A549 (cell line): Measurements from ENCODE around the gene COLEC12.

Source experiments
- BHLHE40 ChIP-seq: IDR thresholded peaks from 2 replicates; pipeline ENCODE4 v1.6.1; 2012; ENCODE audit warnings: low read depth, low read length, inconsistent platforms
- CEBPB ChIP-seq, 2 experiments: fragments of >200 bp in 1 of 2; sonication (Bioruptor Twin) in 1 of 2; formaldehyde crosslinking in 1 of 2; IDR thresholded peaks; 2 replicates each; pipeline ENCODE4 v1.6.1; 2012 to 2016
- CHD4 ChIP-seq: fragments of 200-600 bp; sonication (generic); IDR thresholded peaks from 2 replicates; pipeline ENCODE4 v1.6.1; 2016; ENCODE audit warnings: antibody characterized with exemption, mild to moderate bottlenecking, borderline replicate concordance
- EHMT2 ChIP-seq: fragments of 200-600 bp; sonication (generic); IDR thresholded peaks from 2 replicates; pipeline ENCODE4 v1.6.1; 2016; ENCODE audit warnings: antibody characterized with exemption, low read depth, mild to moderate bottlenecking, moderate library complexity
- EP300 ChIP-seq, 2 experiments: fragments of >200 bp; sonication (Bioruptor Twin); formaldehyde crosslinking; IDR thresholded peaks; 2 replicates in 1 of 2; 3 replicates in 1 of 2; pipeline ENCODE4 v1.6.1; 2016 to 2017
- FOSL2 ChIP-seq, 2 experiments: fragments of 450-650 bp in 1 of 2; fragments of >200 bp in 1 of 2; sonication (Bioruptor Twin) in 1 of 2; formaldehyde crosslinking; IDR thresholded peaks; 2 replicates each; pipeline versions ENCODE4 v1.5.0 to v1.6.1; 2016 to 2020; ENCODE audit warnings: mild to moderate bottlenecking in 1 of 2, moderate library complexity in 1 of 2
- JUN ChIP-seq, 2 experiments: fragments of >200 bp; sonication (Bioruptor Twin); formaldehyde crosslinking; IDR thresholded peaks; 2 replicates in 1 of 2; 3 replicates in 1 of 2; pipeline ENCODE4 v1.6.1; 2016 to 2017
- JUNB ChIP-seq: fragments of >200 bp; sonication (Bioruptor Twin); formaldehyde crosslinking; IDR thresholded peaks from 2 replicates; pipeline ENCODE4 v1.6.1; 2016
- MYC ChIP-seq: IDR thresholded peaks from 2 replicates; pipeline ENCODE4 v1.6.1; 2012; ENCODE audit warnings: mild to moderate bottlenecking, inconsistent platforms, low read length, improper control_type of control experiment, borderline replicate concordance
- PHF8 ChIP-seq: fragments of 200-600 bp; sonication (generic); IDR thresholded peaks from 2 replicates; pipeline ENCODE4 v1.6.1; 2016; ENCODE audit warnings: low read depth, mild to moderate bottlenecking, antibody characterized with exemption, moderate library complexity, borderline replicate concordance
- TF ChIP-seq, protein P1 (sequence below): fragments of >200 bp; sonication (Bioruptor Twin); formaldehyde crosslinking; IDR thresholded peaks from 3 replicates; pipeline ENCODE4 v1.5.1; 2016
- TF ChIP-seq, protein P2 (sequence below): fragments of 200-600 bp; sonication (generic); IDR thresholded peaks from 2 replicates; pipeline ENCODE4 v1.6.1; 2016; ENCODE audit warnings: antibody characterized with exemption, mild to moderate bottlenecking, moderate library complexity

DNA sequence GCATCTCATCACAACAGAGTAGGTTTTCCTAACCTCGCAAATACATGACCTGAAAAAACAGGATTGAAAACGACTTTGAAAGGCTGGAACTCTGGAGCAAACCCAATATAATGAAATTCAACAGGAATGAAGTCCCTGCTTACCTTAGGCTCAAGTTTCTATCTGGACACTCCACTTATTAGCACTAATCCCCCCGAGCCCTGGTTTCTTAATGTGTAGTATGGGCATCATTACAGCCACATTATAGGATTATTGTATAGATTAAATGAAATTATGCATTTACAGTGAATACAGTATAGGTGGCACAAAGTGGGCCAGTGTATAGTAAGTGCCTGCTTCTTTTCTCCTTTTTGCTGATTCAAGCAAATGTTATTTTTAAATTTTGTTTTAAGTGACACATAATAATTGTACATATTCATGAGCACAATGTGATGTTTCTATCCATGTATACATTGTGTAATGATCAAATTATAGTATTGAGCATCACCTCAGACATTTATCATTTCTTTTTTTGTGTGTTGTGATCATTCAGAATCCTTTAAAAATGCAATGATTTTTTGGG lies 118.0 kb downstream of the COLEC12 start:
- no peak for TF ChIP-seq JUNB
- TF ChIP-seq, protein P1, sequence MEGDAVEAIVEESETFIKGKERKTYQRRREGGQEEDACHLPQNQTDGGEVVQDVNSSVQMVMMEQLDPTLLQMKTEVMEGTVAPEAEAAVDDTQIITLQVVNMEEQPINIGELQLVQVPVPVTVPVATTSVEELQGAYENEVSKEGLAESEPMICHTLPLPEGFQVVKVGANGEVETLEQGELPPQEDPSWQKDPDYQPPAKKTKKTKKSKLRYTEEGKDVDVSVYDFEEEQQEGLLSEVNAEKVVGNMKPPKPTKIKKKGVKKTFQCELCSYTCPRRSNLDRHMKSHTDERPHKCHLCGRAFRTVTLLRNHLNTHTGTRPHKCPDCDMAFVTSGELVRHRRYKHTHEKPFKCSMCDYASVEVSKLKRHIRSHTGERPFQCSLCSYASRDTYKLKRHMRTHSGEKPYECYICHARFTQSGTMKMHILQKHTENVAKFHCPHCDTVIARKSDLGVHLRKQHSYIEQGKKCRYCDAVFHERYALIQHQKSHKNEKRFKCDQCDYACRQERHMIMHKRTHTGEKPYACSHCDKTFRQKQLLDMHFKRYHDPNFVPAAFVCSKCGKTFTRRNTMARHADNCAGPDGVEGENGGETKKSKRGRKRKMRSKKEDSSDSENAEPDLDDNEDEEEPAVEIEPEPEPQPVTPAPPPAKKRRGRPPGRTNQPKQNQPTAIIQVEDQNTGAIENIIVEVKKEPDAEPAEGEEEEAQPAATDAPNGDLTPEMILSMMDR: no peak
- no peak for TF ChIP-seq FOSL2 (IDR thresholded peaks at IDR 0.05)
- no peak for TF ChIP-seq FOSL2 (CRISPR knock-in tag; IDR thresholded peaks at IDR 0.05)
- TF ChIP-seq, protein P2, sequence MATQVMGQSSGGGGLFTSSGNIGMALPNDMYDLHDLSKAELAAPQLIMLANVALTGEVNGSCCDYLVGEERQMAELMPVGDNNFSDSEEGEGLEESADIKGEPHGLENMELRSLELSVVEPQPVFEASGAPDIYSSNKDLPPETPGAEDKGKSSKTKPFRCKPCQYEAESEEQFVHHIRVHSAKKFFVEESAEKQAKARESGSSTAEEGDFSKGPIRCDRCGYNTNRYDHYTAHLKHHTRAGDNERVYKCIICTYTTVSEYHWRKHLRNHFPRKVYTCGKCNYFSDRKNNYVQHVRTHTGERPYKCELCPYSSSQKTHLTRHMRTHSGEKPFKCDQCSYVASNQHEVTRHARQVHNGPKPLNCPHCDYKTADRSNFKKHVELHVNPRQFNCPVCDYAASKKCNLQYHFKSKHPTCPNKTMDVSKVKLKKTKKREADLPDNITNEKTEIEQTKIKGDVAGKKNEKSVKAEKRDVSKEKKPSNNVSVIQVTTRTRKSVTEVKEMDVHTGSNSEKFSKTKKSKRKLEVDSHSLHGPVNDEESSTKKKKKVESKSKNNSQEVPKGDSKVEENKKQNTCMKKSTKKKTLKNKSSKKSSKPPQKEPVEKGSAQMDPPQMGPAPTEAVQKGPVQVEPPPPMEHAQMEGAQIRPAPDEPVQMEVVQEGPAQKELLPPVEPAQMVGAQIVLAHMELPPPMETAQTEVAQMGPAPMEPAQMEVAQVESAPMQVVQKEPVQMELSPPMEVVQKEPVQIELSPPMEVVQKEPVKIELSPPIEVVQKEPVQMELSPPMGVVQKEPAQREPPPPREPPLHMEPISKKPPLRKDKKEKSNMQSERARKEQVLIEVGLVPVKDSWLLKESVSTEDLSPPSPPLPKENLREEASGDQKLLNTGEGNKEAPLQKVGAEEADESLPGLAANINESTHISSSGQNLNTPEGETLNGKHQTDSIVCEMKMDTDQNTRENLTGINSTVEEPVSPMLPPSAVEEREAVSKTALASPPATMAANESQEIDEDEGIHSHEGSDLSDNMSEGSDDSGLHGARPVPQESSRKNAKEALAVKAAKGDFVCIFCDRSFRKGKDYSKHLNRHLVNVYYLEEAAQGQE: no peak
- TF ChIP-seq JUN (IDR thresholded peaks at IDR 0.05): no peak
- TF ChIP-seq CEBPB (IDR thresholded peaks at IDR 0.05): no peak
- TF ChIP-seq EP300 (IDR thresholded peaks at IDR 0.05): no peak
- no peak for TF ChIP-seq EHMT2
- TF ChIP-seq MYC: no peak
- no peak for TF ChIP-seq CHD4
- TF ChIP-seq PHF8: no peak
- no peak for TF ChIP-seq BHLHE40
